H1 (cell line): ENCODE data around the gene KLRD1. TPM values are rescaled to one million over a fixed set of nuclear protein-coding genes. Genes with fewer than 3 reads are reported as not detected.

ENCODE experiments used
- CTCF ChIA-PET: fragments of 300-600 bp; sonication (Branson Sonifier 250); formaldehyde crosslinking; loops from one replicate; lab custom pipeline; 2021; ENCODE audit not compliant: partially characterized antibody; lab: Charles Lee
- POLR2A ChIA-PET: fragments of 300-600 bp; sonication (Branson Sonifier 250); formaldehyde crosslinking; loops from one replicate; lab custom pipeline; 2021; ENCODE audit warnings: inconsistent platforms; ENCODE audit not compliant: partially characterized antibody; lab: Charles Lee
- DNase-seq, 2 experiments: peaks; one replicate each; pipeline versions ENCODE4 v3.0.0 to v3.0.0-alpha.2; 2010 to 2022; ENCODE audit warnings: low spot score in 2 of 2, low read depth in 1 of 2, mixed read lengths in 1 of 2
- FAIRE-seq: peaks from 2 replicates; lab custom pipeline; 2011; peaks lifted over from hg19 to GRCh38; lab: Jason Lieb, UNC
- H2AFZ ChIP-seq: 2 replicates; pipeline ENCODE4 v1.8.1; 2012; ENCODE audit warnings: low read length, inconsistent platforms
- H2AK5ac ChIP-seq: 2 replicates; pipeline ENCODE4 v1.6.1; 2013; ENCODE audit warnings: low read depth, low read length
- H2BK120ac ChIP-seq: replicated peaks from 2 replicates; pipeline ENCODE3; 2013; ENCODE audit warnings: low read depth, low read length, inconsistent platforms
- H2BK12ac ChIP-seq: 2 replicates; pipeline ENCODE4 v1.6.1; 2013; ENCODE audit warnings: low read depth, low read length
- H2BK15ac ChIP-seq: 2 replicates; pipeline ENCODE4 v1.6.1; 2013; ENCODE audit warnings: low read length
- H2BK20ac ChIP-seq: 2 replicates; pipeline ENCODE4 v1.6.1; 2013; ENCODE audit warnings: low read length
- H2BK5ac ChIP-seq: 2 replicates; pipeline ENCODE4 v1.6.1; 2013; ENCODE audit warnings: low read depth, low read length
- H3K14ac ChIP-seq: 2 replicates; pipeline ENCODE4 v1.6.1; 2013; ENCODE audit warnings: inconsistent platforms; ENCODE audit not compliant: insufficient read length
- H3K18ac ChIP-seq: 2 replicates; pipeline ENCODE4 v1.6.1; 2013; ENCODE audit warnings: low read length; ENCODE audit errors: extremely low read depth
- H3K23ac ChIP-seq: 2 replicates; pipeline ENCODE4 v1.6.1; 2013; ENCODE audit warnings: inconsistent platforms; ENCODE audit not compliant: insufficient read length
- H3K23me2 ChIP-seq: 2 replicates; pipeline ENCODE4 v1.6.1; 2013; ENCODE audit warnings: low read depth, low read length
- H3K27ac ChIP-seq: 2 replicates; pipeline ENCODE4 v1.6.1; 2011; ENCODE audit warnings: low read depth, low read length, inconsistent platforms
- H3K27me3 ChIP-seq, 4 experiments: replicated peaks in 1 of 4; 1 replicate in 1 of 4; 2 replicates in 3 of 4; pipeline versions ENCODE4 v1.6.1 to v1.8.1; 2011 to 2013; ENCODE audit warnings: low read length in 3 of 4, mild to moderate bottlenecking in 3 of 4, inconsistent platforms in 2 of 4, mixed read lengths in 2 of 4, moderate library complexity in 1 of 4; ENCODE audit not compliant: control insufficient read depth in 3 of 4, insufficient read depth in 3 of 4; ENCODE audit errors: extremely low read depth in 1 of 4
- H3K36me3 ChIP-seq, 4 experiments: 2 replicates each; pipeline versions ENCODE4 v1.6.1 to v1.8.1; 2011 to 2013; ENCODE audit warnings: mild to moderate bottlenecking in 4 of 4, low read length in 3 of 4, moderate library complexity in 2 of 4, control low read depth in 1 of 4, inconsistent platforms in 1 of 4; ENCODE audit not compliant: insufficient read depth in 4 of 4, control insufficient read depth in 2 of 4
- H3K4ac ChIP-seq: replicated peaks from 2 replicates; pipeline ENCODE3; 2013; ENCODE audit warnings: low read length, low read depth, mixed read lengths, inconsistent platforms; ENCODE audit not compliant: insufficient read length
- H3K4me1 ChIP-seq, 4 experiments: replicated peaks in 1 of 4; 1 replicate in 1 of 4; 2 replicates in 3 of 4; pipeline versions ENCODE4 v1.6.1 to v1.8.1; 2011 to 2013; ENCODE audit warnings: low read length in 3 of 4, inconsistent platforms in 2 of 4, mixed read lengths in 1 of 4; ENCODE audit not compliant: insufficient read depth in 4 of 4, control insufficient read depth in 3 of 4
- H3K4me2 ChIP-seq, 2 experiments: 2 replicates each; pipeline versions ENCODE4 v1.6.1 to v1.8.1; 2011 to 2013; ENCODE audit warnings: low read depth in 2 of 2, low read length in 2 of 2, control low read depth in 1 of 2, inconsistent platforms in 1 of 2, mild to moderate bottlenecking in 1 of 2; ENCODE audit not compliant: insufficient read depth in 1 of 2
- H3K4me3 ChIP-seq, 4 experiments: fragments of 200-600, 300-600 bp in 1 of 4; sonication (generic), shearing (Covaris generic), sonication (Bioruptor Twin) in 1 of 4; 2 replicates each; pipeline versions ENCODE4 v1.5.1 to v1.8.1; 2011 to 2016; ENCODE audit warnings: low read length in 4 of 4, low read depth in 3 of 4, control low read depth in 2 of 4, inconsistent platforms in 2 of 4, mild to moderate bottlenecking in 2 of 4, mixed read lengths in 1 of 4, moderate library complexity in 1 of 4; ENCODE audit not compliant: insufficient read depth in 2 of 4; ENCODE audit errors: extremely low read depth in 1 of 4
- H3K56ac ChIP-seq: replicated peaks from 2 replicates; pipeline ENCODE3; 2013; ENCODE audit warnings: low read depth, mild to moderate bottlenecking, mixed read lengths, low read length, inconsistent platforms; ENCODE audit not compliant: insufficient read length
- H3K79me1 ChIP-seq: 2 replicates; pipeline ENCODE4 v1.6.1; 2013; ENCODE audit warnings: low read depth, low read length, control low read depth
- H3K79me2 ChIP-seq, 2 experiments: 2 replicates each; pipeline versions ENCODE4 v1.6.1 to v1.8.1; 2012 to 2013; ENCODE audit warnings: low read length in 2 of 2, mild to moderate bottlenecking in 2 of 2, inconsistent platforms in 1 of 2; ENCODE audit not compliant: insufficient read depth in 2 of 2, control insufficient read depth in 1 of 2
- H3K9ac ChIP-seq, 4 experiments: replicated peaks in 1 of 4; 1 replicate in 1 of 4; 2 replicates in 3 of 4; pipeline versions ENCODE4 v1.6.1 to v1.8.1; 2011 to 2013; ENCODE audit warnings: low read depth in 3 of 4, low read length in 3 of 4, control low read depth in 2 of 4, mild to moderate bottlenecking in 2 of 4, moderate library complexity in 2 of 4, inconsistent platforms in 1 of 4; ENCODE audit errors: extremely low read depth in 1 of 4
- H3K9me3 ChIP-seq, 2 experiments: 2 replicates each; pipeline versions ENCODE4 v1.6.1 to v1.8.1; 2012 to 2013; ENCODE audit warnings: mild to moderate bottlenecking in 2 of 2, moderate library complexity in 2 of 2, control low read depth in 1 of 2, inconsistent platforms in 1 of 2, low read depth in 1 of 2, low read length in 1 of 2, mixed read lengths in 1 of 2; ENCODE audit not compliant: insufficient read depth in 2 of 2
- H4K20me1 ChIP-seq, 2 experiments: replicated peaks in 1 of 2; 2 replicates each; pipeline versions ENCODE3 to v1.8.1; 2011 to 2013; ENCODE audit warnings: inconsistent platforms in 2 of 2, low read length in 2 of 2, mild to moderate bottlenecking in 1 of 2; ENCODE audit not compliant: insufficient read depth in 2 of 2, control insufficient read depth in 1 of 2
- H4K5ac ChIP-seq: 2 replicates; pipeline ENCODE4 v1.6.1; 2013; ENCODE audit warnings: low read length, low read depth, mixed read lengths, inconsistent platforms; ENCODE audit not compliant: insufficient read length
- H4K8ac ChIP-seq: 2 replicates; pipeline ENCODE4 v1.8.0; 2013; ENCODE audit warnings: mild to moderate bottlenecking, moderate library complexity, low read length, inconsistent platforms; ENCODE audit not compliant: insufficient read depth; ENCODE audit errors: extremely low read depth
- H4K91ac ChIP-seq: replicated peaks from 2 replicates; pipeline ENCODE3; 2013; ENCODE audit warnings: low read length, mixed read lengths, inconsistent platforms; ENCODE audit not compliant: insufficient read length
- PHF8 ChIP-seq: fragments of 200-600 bp; sonication (generic); conservative IDR thresholded peaks from 2 replicates; pipeline ENCODE4 v1.7.1; 2012; ENCODE audit warnings: low read depth, mild to moderate bottlenecking, inconsistent platforms, low read length, moderate library complexity
- RAD21 ChIP-seq, 2 experiments: IDR thresholded peaks in 1 of 2; conservative IDR thresholded peaks in 1 of 2; 2 replicates each; pipeline ENCODE4 v1.6.1; 2011; ENCODE audit warnings: low read depth in 2 of 2, low read length in 2 of 2, improper control_type of control experiment in 1 of 2, inconsistent platforms in 1 of 2, mild to moderate bottlenecking in 1 of 2, moderate library complexity in 1 of 2
- TAF1 ChIP-seq: IDR thresholded peaks from 2 replicates; pipeline ENCODE4 v1.6.1; 2011; ENCODE audit warnings: mild to moderate bottlenecking, low read depth, low read length
- WGBS, 2 experiments: shearing (Covaris generic) in 1 of 2; methylation state at CpG; one replicate each; pipeline versions ENCODE4 v1.1.6 to v1.1.7; 2013 to 2015; ENCODE audit warnings: low lambda C conversion rate in 2 of 2, mixed read lengths in 2 of 2, inconsistent platforms in 1 of 2, low coverage in 1 of 2, missing lambda C conversion rate in 1 of 2; ENCODE audit not compliant: insufficient replicate concordance in 2 of 2, insufficient coverage in 1 of 2, insufficient read length in 1 of 2; ENCODE audit errors: extremely low coverage in 1 of 2, missing lambda C conversion rate in 1 of 2; 5-methylcytosine and 5-hydroxymethylcytosine counted together
- polyA plus RNA-seq, 7 experiments: library from polyadenylated mRNA; depleted of rRNA in 3 of 7; stranded (reverse) in 5 of 7; unstranded in 2 of 7; fragments of >200 nt in 5 of 7; fragments of 200-250 nt in 2 of 7; gene quantifications; 1 replicate in 5 of 7; 2 replicates in 1 of 7; 4 replicates in 1 of 7; pipeline versions ENCODE4 v1.2.1 to v1.2.3, GENCODE V29; 2011 to 2013; ENCODE audit warnings: missing spikeins in 2 of 7, mixed read lengths in 2 of 7
- total RNA-seq: library from RNA; stranded (reverse); fragmentation: NEBNext Ultra II Directional; extraction: Animal tissue kit (Norgen Biotek cat#: 25700); gene quantifications from 2 replicates; pipeline ENCODE4 v1.2.1, GENCODE V29; 2021

Gene KLRD1
- total and polyA plus RNA-seq, 2 of the 8 experiments (the other 6 are each of a cell fraction or from before 2014, with no cell fraction given) = under 0.01 to 0.06 TPM

DNA sequence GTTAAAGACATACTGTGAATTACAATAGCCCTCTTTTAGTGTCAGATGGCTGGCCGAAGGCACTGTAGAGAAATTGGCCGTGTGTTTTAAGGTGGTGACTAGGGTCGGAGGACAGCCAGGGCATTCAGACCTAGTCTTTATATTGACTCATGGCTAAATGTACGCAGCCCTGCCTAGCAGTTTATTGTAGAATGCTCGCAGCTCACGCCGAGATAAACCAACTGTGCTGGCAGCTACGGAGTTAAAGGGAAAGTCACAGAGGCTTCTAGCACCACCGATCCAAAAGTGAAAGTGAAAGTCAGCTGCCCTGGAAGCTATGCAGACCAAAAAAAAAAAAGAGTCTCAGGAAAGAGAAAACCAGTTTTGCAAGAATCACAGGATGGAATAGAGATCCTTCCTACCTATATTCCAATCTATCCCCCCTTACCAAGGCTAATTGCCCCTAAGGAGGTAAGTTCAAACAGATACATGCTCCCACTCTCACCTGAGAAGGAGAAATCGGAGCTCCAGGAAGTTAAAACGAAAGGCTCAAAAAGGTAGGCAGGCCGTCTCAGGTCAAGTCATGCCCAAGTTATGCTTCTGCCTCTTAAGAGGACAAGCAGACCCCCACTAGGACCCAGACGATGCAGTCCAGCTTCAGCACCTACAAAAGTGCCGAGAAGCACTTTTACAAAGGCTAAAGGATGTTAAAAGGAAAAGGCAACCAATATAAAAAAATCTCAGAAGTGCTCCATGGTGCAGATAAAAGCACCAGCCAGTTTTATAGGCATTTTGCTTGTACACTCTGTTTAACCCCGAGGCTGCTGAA is 57.3 kb downstream of the KLRD1 start:
- Histone ChIP-seq H3K36me3 (peaks cover 0 to 3% (median 0%) of the 10 kb centered on the region in 4 experiments; a peak in 1 of 8 replicates), H3K23me2 (peaks cover 5% of the 10 kb centered on the region), H3K79me1 (no peaks in the 10 kb centered on the region), H3K4ac (no peak overlapping the region), H3K23ac (no peak overlapping the region), H3K4me2 (peak overlapping the region; percentile 75 to 87), H2BK5ac (peak overlapping the region; percentile 73), H3K27me3 (no peaks in the 10 kb centered on the region), H3K79me2 (no peaks in the 10 kb centered on the region), H2AK5ac (no peak overlapping the region), H3K56ac (peak overlapping the region; percentile 52), H2BK12ac (peak overlapping the region; percentile 99; the same call in 1 of the 2 replicates), H2BK20ac (no peak overlapping the region), H4K5ac (peak overlapping the region; percentile 49), H3K14ac (no peak overlapping the region), H4K8ac (no peak overlapping the region), H3K18ac (peak overlapping the region; percentile 64; the same call in 1 of the 2 replicates), H3K4me1 (peaks cover 14 to 33% (median 21%) of the 10 kb centered on the region in 4 experiments; a peak in 6 of 7 replicates), H3K9ac (no peak overlapping the region; a peak in 1 of 7 replicates), H3K9me3 (peaks cover 4% of the 10 kb centered on the region in 2 experiments; a peak in 2 of 4 replicates), H3K27ac (peak overlapping the region; percentile 16), H4K20me1 (no peaks in the 10 kb centered on the region), H2BK120ac (peak overlapping the region; percentile 29), H2AFZ (peak overlapping the region; percentile 91), H3K4me3 (peak overlapping the region; percentile 34 to 63 (median 50)), H4K91ac (peak overlapping the region; percentile 91), H2BK15ac (no peak overlapping the region)
- CTCF ChIA-PET = interaction anchor here (1.1 to 3.2 kb wide), 9 partner anchors 8 to 310 kb away, joined by 3 to 33 read pairs (median 8); partner anchors contain the start of gene MAGOHB
- 9% methylated on average over 15 of the region's 15 CpGs; no CpG with 5 or more reads in 1 of the 2 experiments for WGBS, 2 experiments
- DNase-seq = no peak
- POLR2A ChIA-PET = interaction anchor here (0.7 to 1.2 kb wide), 2 partner anchors 168 to 358 kb away, joined by 3 read pairs; partner anchors contain the start of gene YBX3
- FAIRE-seq = peak; percentile 57
- TF ChIP-seq RAD21 (IDR thresholded peaks at IDR 0.05 in 1 of 2, conservative IDR thresholded peaks at IDR 0.05 in 1 of 2; ENCODE audit: low read depth in 2 of 2, low read length in 2 of 2) (no peak), PHF8 (no peak), TAF1 (0 out of 2 replicates have a peak, but pooled peaks have one; percentile 14)
